Mucosa of rectum (tissue), 2 donors: ENCODE measurements around the gene USP35.

Experiments used
- H3K27ac ChIP-seq, 2 donors: one replicate each; pipeline ENCODE4 v1.7.0; 2013; ENCODE audit warnings: inconsistent platforms in 2 of 2, low read depth in 2 of 2, low read length in 2 of 2
- H3K27me3 ChIP-seq, 2 donors: one replicate each; pipeline ENCODE4 v1.7.0; 2013; ENCODE audit warnings: low read length in 2 of 2; ENCODE audit not compliant: control insufficient read depth in 2 of 2, insufficient read depth in 2 of 2
- H3K36me3 ChIP-seq, 2 donors: one replicate each; pipeline ENCODE4 v1.7.0; 2013; ENCODE audit warnings: low read length in 2 of 2; ENCODE audit not compliant: control insufficient read depth in 2 of 2, insufficient read depth in 2 of 2
- H3K4me1 ChIP-seq, 2 donors: one replicate each; pipeline ENCODE4 v1.7.0; 2013; ENCODE audit warnings: low read length in 2 of 2, mild to moderate bottlenecking in 1 of 2; ENCODE audit not compliant: control insufficient read depth in 2 of 2, insufficient read depth in 2 of 2
- H3K4me3 ChIP-seq, 2 donors: one replicate each; pipeline ENCODE4 v1.7.0; 2013; ENCODE audit warnings: low read length in 2 of 2
- H3K9ac ChIP-seq, 2 donors: one replicate each; pipeline ENCODE4 v1.7.0; 2013; ENCODE audit warnings: low read length in 2 of 2, low read depth in 1 of 2, mild to moderate bottlenecking in 1 of 2
- H3K9me3 ChIP-seq, 2 donors: one replicate each; pipeline ENCODE4 v1.7.0; 2013; ENCODE audit warnings: low read length in 2 of 2; ENCODE audit not compliant: control insufficient read depth in 2 of 2
- donor health status: healthy.
- donor health status: Normal muscosa, but diverticular disease.

USP35 gene

DNA sequence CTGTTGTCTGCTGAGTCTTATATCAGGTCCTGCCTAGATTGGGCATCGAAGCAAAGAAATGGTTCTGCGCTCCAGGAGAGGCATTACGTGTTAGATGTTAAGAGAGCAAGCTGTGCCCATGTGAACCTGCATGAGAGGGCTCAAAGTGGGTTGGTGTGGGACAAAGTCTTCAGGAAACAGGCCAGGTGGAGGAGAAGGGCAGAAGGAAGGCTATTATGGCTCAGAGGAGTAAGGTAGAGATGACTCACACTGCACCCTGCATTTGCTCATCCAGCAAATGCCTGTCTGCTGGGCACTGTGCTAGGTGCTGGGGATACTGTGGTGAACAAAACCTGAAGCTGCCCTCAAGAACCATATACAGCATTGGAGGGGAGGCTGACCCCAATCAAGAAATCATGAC, 5.8 kb downstream of the USP35 start:
- Histone ChIP-seq H3K4me3 (no peak overlapping the region), H3K36me3 (peaks cover 3% of the 10 kb centered on the region in 2 donors), H3K9me3 (no peaks in the 10 kb centered on the region), H3K9ac (no peak overlapping the region), H3K27me3 (no peaks in the 10 kb centered on the region), H3K4me1 (peaks cover 3 to 4% of the 10 kb centered on the region in 2 donors), H3K27ac (no peak overlapping the region)

DNA sequence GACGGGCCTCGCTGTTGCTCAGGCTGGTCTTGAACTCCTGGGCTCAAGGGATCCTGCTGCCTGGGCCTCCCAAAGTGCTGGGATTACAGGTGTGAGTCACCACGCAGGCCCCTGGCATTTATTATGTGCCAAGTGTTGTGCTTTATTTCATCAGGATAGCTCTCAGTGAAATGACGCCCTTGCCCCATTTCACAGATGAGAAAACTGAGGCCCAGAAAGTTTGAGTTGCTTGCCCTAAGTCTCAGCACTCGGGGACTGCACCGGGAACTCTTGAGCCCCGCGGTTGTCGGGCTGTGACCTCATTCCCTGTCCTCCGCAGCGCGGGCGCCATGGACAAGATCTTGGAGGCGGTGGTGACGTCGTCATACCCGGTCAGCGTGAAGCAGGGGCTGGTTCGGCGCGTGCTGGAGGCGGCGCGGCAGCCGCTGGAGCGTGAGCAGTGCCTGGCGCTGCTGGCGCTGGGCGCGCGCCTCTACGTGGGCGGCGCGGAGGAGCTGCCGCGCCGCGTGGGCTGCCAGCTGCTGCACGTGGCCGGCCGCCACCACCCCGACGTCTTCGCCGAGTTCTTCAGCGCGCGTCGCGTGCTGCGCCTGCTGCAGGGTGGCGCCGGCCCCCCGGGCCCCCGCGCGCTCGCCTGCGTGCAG, 7.3 kb downstream of the USP35 start:
- peaks cover 3 to 15% of the 10 kb centered on the region in 2 donors for H3K36me3 ChIP-seq
- no peak overlapping the region for H3K4me3 ChIP-seq
- no peak overlapping the region for H3K27ac ChIP-seq

DNA sequence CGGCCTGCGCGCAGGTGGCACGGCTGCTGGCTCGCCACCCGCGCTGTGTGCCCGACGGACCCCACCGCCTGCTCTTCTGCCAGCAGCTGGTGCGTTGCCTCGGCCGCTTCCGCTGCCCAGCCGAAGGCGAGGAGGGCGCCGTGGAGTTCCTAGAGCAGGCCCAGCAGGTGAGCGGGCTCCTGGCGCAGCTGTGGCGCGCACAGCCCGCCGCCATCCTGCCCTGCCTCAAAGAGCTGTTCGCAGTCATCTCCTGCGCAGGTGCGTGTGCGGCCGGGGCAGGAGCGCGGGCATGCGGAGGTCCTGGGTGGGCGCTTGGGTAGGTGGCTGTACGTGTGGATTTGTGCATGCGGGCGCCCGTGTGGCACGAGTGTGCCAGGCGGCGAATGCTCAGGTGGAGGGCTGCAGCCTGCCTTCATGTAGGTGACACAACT, 8.0 kb downstream of the USP35 start:
- Histone ChIP-seq H3K4me1 (no peaks in the 10 kb centered on the region), H3K9ac (no peak overlapping the region), H3K27ac (no peak overlapping the region), H3K36me3 (peaks cover 3 to 16% of the 10 kb centered on the region in 2 donors), H3K9me3 (no peaks in the 10 kb centered on the region), H3K4me3 (no peak overlapping the region), H3K27me3 (no peaks in the 10 kb centered on the region)

More for the DNA sequence above, 7.3 kb downstream of the USP35 start:
- Histone ChIP-seq H3K9ac (no peak overlapping the region), H3K9me3 (no peaks in the 10 kb centered on the region), H3K27me3 (no peaks in the 10 kb centered on the region), H3K4me1 (no peaks in the 10 kb centered on the region)

DNA sequence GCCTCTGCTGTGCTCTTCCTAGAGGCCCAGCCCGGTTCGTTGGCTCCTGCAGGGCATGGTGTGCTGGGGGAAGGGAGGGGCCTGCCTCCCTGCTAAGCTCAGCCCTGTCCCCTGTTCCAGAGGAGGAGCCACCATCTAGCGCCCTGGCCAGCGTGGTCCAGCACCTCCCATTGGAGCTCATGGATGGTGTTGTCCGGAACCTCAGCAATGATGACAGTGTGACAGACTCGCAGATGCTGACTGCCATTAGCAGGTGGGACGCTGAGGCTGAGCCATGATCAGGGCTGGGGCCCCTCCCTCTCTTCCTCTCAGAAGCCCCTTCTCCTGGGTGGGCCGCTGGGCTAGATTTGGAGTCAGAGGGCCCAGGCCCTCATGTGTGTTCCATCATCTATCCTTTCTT, 9.1 kb downstream of the USP35 start:
- peaks cover 3 to 16% of the 10 kb centered on the region in 2 donors for H3K36me3 ChIP-seq

DNA sequence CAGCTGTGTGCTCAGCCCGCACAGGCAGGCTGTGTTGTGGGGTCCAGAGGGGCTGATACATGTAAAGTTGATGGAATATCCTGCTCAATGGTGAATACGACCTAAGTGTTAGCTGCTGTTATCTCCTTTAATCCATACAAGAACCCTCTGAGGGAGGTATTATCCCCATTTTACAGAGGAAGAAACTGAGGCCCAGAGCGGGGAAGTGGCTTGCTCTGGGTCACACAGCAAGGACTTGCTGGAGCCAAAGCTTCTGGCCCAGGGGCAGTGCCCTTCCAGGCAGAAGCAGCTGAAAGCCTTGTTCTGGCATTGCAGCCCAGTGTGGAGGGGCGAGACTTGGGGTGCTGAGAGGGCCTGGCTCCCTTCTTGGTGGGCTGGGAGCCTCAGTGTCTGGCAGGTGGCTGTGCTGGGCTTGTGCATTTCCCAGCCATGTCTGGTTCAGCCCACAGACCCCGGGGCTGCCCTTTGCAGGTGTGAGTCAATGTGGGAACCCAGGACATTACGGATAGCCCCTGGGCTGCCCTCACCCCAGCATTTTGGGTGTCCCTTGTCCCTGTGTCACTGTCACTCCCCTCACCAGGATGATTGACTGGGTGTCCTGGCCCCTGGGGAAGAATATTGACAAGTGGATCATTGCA, 10.4 kb downstream of the USP35 start:
- H3K36me3 ChIP-seq, result peaks cover 3 to 16% of the 10 kb centered on the region in 2 donors
- H3K9me3 ChIP-seq, result no peaks in the 10 kb centered on the region
- H3K27ac ChIP-seq, result no peak overlapping the region
- H3K9ac ChIP-seq, result no peak overlapping the region
- H3K27me3 ChIP-seq, result no peaks in the 10 kb centered on the region
- no peak overlapping the region for H3K4me3 ChIP-seq
- peaks cover 0 to 3% of the 10 kb centered on the region in 2 donors for H3K4me1 ChIP-seq

More for the DNA sequence above, 9.1 kb downstream of the USP35 start:
- Histone ChIP-seq H3K27me3 (no peaks in the 10 kb centered on the region), H3K4me3 (no peak overlapping the region), H3K9me3 (no peaks in the 10 kb centered on the region), H3K27ac (no peak overlapping the region), H3K9ac (no peak overlapping the region), H3K4me1 (peaks cover 0 to 3% of the 10 kb centered on the region in 2 donors)

DNA sequence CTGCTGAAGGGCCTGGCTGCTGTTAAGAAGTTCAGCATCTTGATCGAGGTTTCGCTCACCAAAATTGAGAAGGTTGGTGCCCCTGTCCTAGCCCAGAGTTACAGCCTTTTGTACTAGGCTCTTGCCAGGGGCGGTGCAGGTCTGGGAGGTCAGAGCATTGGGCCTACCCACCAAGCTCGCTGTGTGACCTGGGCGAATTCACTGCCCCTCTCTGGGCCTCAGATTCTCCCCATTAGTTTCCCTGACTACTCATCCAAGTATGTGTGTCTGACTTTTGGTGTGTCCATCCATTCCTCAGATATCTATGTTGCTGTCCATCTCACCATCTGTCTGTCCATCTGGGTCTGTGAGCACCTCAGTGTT, 10.9 kb downstream of the USP35 start:
- Histone ChIP-seq H3K27ac (no peak overlapping the region), H3K36me3 (peaks cover 3 to 16% of the 10 kb centered on the region in 2 donors), H3K27me3 (no peaks in the 10 kb centered on the region), H3K9me3 (no peaks in the 10 kb centered on the region), H3K4me3 (no peak overlapping the region), H3K9ac (no peak overlapping the region), H3K4me1 (peaks cover 0 to 3% of the 10 kb centered on the region in 2 donors)

DNA sequence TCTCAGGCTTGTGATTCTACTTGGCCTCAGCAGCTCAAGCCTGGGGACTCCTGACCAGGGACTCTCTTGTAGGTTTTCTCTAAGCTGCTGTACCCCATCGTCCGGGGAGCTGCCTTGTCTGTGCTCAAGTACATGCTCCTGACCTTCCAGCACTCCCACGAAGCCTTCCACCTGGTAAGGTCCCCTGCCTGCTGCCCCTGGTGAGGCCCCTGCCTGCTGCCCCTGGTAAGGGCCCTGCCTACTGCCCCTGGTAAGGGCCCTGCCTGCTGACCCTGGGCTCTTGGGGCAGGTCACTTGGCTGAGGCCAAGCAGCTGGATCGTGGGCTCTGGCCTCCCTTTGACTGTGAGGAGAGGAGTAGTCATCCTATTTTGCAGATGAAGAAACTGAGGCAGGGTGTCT, 11.3 kb downstream of the USP35 start:
- H3K9ac ChIP-seq, result no peak overlapping the region
- H3K9me3 ChIP-seq, result no peaks in the 10 kb centered on the region
- H3K27me3 ChIP-seq, result no peaks in the 10 kb centered on the region
- H3K36me3 ChIP-seq, result peaks cover 3 to 16% of the 10 kb centered on the region in 2 donors
- H3K4me1 ChIP-seq, result peaks cover 0 to 3% of the 10 kb centered on the region in 2 donors
- no peak overlapping the region for H3K4me3 ChIP-seq
- no peak overlapping the region for H3K27ac ChIP-seq

DNA sequence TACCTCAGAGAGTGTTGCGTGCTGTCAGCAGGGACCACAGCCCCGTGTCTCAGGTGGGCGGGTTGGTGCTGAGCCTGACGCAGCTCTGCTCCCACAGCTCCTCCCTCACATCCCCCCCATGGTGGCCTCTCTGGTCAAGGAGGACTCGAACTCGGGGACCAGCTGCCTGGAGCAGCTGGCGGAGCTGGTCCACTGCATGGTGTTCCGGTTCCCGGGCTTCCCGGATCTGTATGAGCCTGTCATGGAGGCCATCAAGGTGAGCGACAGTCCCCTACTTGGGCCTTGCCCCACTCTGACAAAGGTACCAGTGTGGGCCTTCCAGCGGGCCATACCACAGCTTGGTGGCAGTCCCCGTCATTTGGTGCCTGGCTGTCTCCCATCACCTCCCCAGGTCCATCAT, 11.8 kb downstream of the USP35 start:
- Histone ChIP-seq H3K36me3 (peaks cover 3 to 16% of the 10 kb centered on the region in 2 donors), H3K9ac (no peak overlapping the region), H3K4me1 (peaks cover 0 to 3% of the 10 kb centered on the region in 2 donors)

DNA sequence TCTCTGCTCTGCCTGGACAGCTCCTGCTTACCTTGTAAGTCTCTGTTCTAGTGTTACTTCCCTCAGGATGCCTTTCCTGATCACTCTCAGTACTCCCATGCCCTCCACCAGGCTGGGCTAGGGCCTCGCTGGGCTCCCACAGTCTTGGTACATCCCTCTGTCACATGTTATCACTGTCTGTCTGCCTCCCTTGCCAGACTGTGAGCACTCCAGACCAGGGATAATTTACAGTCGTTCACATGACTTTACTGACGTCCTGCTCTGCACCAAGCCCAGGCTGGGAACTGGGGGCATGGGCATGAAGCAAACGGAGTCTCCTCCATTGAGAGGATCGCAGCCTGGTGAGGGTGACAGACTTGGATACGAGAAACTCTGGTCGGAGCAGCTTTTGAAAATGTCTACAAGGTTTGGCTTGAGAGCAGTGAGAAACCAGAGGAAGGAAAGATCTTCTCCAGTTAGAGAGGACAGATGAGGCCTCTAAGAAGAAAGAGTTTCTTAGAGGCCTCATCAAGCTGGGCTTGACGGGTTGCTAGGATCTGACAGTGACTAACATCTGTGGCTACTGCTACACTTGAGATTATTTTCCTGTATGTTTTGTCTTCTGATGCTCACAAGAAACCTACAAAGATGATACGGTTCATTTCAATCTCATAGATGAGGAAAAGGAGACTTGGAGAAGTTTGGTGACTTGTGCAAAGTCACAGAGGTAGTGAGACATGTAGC, 12.5 kb downstream of the USP35 start:
- Histone ChIP-seq H3K9me3 (no peaks in the 10 kb centered on the region), H3K36me3 (peaks cover 3 to 19% of the 10 kb centered on the region in 2 donors), H3K4me3 (no peak overlapping the region), H3K27me3 (no peaks in the 10 kb centered on the region), H3K27ac (no peak overlapping the region), H3K4me1 (peaks cover 0 to 3% of the 10 kb centered on the region in 2 donors), H3K9ac (no peak overlapping the region)

More for the DNA sequence above, 11.8 kb downstream of the USP35 start:
- H3K9me3 ChIP-seq, result no peaks in the 10 kb centered on the region
- no peak overlapping the region for H3K4me3 ChIP-seq
- H3K27me3 ChIP-seq, result no peaks in the 10 kb centered on the region
- no peak overlapping the region for H3K27ac ChIP-seq

DNA sequence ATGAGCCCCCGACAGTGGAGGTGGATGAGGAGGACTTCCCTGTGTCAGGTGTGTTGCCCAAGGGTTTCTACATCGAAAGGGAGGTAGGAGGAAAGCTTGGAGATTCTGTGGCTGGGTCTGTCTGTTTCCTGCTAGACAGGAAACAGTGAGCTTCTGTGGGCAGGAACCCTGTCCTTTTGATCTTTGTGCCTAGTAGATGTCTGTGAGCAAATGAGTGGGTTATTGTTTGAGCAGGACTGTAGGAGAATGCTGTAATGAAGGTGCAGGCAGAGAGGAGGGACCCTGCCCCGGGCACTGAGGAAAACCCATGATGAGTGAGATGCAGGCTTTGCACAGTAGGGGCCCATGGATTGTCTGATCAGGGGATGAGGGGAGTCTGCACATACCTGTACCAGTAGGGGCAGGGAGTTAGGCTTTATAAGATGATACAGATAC, 14.0 kb downstream of the USP35 start:
- no peak overlapping the region for H3K9ac ChIP-seq
- no peaks in the 10 kb centered on the region for H3K9me3 ChIP-seq
- H3K27me3 ChIP-seq, result no peaks in the 10 kb centered on the region
- peak overlapping the region in 1 of 2 donors; percentile 2 for H3K27ac ChIP-seq
- H3K36me3 ChIP-seq, result peaks cover 3 to 21% of the 10 kb centered on the region in 2 donors
- H3K4me3 ChIP-seq, result no peak overlapping the region
- H3K4me1 ChIP-seq, result peaks cover 0 to 3% of the 10 kb centered on the region in 2 donors
